Activated naive CD4-positive, alpha-beta T cell treated with anti-CD3 and anti-CD28 coated beads, Interleukin-2, amount 50 U/mL, for 16 hours (primary cell): ENCODE results near the gene TTLL10.
"Not testable (repeated sequence)": the region's sequence is repeated elsewhere in the genome, so short reads cannot be mapped to it uniquely, and the experiment has no call there.

Experiments used
- DNase-seq: peaks from one replicate; pipeline ENCODE4 v3.0.0-alpha.2; 2020

The TTLL10 gene

GRCh38 chr1:1142352-1142751, 31.3 kb upstream of the TTLL10 start:
- not testable (repeated sequence) for DNase-seq

GRCh38 chr1:1142844-1143243, 30.8 kb upstream of the TTLL10 start:
- DNase-seq = no peak

DNA sequence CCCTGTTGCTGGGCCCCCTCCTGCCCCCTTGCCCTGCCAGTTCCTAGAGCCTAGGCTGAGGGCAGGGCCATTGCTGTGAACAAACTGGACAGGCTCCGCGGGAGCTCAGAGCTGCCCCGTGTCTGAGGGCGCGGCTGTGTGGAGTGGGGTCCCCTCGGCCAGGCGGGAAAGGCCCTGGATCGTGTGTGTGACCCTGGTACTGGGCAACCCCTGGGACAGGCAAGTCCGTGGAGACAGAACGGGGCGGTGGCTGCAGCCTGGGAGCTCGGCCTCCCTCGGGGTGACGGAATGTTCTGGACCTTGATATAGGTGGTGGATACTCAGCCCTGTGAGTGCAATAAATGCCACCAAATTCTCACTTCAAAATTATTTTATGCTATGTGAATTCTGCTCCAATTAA, 30.0 kb upstream of the TTLL10 start:
- no peak for DNase-seq

DNA sequence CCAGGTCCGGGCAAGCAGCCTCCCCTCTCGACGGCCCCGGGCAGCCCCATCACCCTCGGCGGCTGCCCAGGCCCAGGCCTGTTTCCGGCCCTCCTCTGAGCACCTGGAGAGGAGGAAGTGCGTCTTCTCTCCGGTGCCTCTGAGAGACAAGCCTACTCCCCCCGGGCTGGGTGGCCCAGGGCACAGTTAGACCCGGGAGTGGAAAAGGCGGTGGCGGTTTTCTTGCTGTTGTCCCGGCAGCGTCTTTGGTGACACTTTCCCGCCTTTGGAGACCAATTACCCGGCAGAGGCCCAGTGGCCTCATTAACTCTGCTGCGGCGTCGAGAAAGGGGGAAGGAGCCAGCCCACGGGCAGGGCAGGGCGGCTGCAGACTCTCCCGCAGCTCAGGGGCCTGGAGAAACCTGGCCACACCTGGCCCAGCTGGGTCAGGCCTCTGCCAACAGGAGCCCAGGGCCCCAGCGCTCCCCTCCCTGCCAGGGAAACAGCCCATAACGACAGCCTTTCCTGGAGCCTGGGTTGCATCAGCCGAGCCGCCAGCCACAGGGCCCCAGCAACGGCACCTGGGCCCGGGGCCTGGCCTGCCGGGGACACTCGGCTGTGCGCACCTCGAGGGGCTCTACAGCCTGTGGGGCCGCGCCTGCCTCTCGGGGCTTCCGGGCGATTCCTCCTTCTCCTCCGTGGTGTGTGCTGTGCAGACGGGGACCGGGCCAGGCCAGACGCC, 29.4 kb upstream of the TTLL10 start:
- peak; percentile 56 for DNase-seq

- DNase-seq = no peak
These were observed 28.7 kb upstream of the TTLL10 start for GRCh38 chr1:1144843-1145546.

GRCh38 chr1:1145547-1145914, 28.1 kb upstream of the TTLL10 start:
- DNase-seq = no peak

DNA sequence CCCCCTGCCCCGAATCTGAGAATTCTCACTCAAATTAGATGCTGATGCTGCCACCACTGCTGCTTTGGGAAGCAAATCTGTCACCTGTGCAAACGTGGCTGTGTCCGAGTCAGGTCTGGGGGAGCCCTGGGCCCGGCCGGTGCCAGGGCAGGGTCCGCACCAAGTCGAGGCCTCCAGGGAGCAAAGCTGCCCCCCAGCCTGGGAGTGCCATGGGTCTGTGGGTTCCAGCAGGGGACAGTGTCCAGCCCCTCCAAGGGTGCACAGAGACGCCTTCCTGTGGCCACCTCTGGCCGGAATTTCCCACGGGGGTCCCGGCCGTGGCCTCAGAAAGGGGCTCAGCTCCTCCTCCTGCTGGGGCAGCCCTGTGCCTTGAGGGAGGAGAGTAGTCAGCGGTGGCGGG, 27.7 kb upstream of the TTLL10 start:
- DNase-seq = no peak

DNA sequence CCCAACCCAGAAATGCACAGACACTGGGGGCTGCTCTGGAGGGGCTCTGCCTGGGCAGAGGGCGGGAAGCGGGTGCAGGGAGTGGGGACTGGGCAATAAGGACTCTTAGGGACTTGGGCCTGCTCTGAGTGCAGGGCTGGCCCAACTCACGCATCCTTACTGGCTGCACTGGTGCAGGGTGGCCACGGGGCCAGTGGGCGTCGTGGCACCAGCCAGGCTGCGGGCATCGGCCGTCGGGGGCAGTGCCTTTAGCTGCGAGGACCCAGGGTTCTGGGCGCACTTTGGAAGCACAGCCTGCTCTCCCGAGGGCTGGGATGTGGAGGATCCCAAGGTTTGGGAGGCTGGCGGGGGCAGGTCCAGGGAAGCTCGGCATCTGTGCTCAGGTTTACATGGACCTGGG, 27.1 kb upstream of the TTLL10 start:
- DNase-seq = no peak

DNA sequence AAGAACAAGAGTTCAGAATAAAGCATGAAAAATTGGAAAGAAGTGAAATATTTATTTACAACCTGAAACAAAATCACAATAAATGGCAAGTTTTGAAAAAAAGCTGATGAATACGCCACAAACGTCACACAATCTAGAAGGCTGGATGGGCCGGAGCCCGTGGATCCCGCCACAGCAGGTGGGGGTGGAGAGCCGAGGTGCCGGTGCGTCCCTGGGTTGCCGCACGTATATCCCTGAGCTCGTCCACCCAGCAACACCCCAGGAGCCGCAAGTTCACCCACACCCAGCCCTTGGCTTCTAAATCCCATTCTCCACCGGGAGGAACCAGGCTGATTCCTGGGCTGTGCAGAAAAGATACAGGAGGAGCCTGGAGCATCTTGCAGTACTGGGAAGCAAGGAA, 25.6 kb upstream of the TTLL10 start:
- DNase-seq = no peak

- no peak for DNase-seq
These were observed 25.1 kb upstream of the TTLL10 start for GRCh38 chr1:1148569-1148968.

DNA sequence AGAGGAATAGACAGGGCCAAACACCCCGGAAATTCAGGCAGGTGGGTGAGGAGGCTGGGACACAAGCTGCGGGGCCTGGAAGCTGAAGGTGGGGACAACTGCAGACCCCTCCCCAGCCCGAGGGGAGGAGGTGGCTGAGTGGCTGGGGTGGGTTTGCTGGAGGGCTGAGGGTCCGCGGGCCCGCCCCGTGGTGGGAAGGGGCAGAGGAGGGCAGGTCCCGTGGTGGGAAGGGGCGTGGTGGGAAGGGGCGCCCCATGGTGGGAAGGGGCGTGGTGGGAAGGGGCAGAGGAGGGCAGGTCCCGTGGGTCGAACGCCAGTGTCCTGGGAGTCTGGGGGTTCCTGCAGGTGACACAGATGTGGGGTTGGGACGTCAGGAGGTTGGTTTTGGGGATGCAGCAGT, 24.3 kb upstream of the TTLL10 start:
- no peak for DNase-seq

GRCh38 chr1:1150100-1150499, 23.6 kb upstream of the TTLL10 start:
- DNase-seq = no peak

- no peak for DNase-seq
These were observed 22.4 kb upstream of the TTLL10 start for GRCh38 chr1:1151306-1151705.

GRCh38 chr1:1152431-1152830, 21.2 kb upstream of the TTLL10 start:
- DNase-seq = not testable (repeated sequence)

DNA sequence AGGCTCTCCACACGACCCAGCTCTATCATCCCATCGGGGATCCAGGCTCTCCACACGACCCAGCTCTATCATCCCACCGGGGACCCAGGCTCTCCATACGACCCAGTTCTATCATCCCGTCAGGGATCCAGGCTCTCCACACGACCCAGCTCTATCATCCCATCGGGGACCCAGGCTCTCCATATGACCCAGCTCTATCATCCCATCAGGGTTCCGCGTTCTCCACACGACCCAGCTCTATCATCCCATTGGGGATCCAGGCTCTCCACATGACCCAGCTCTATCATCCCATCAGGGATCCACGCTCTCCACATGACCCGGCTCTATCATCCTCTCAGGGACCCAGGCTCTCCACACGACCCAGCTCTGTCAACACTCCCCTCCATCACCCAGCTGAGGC, 20.5 kb upstream of the TTLL10 start:
- not testable (repeated sequence) for DNase-seq

DNA sequence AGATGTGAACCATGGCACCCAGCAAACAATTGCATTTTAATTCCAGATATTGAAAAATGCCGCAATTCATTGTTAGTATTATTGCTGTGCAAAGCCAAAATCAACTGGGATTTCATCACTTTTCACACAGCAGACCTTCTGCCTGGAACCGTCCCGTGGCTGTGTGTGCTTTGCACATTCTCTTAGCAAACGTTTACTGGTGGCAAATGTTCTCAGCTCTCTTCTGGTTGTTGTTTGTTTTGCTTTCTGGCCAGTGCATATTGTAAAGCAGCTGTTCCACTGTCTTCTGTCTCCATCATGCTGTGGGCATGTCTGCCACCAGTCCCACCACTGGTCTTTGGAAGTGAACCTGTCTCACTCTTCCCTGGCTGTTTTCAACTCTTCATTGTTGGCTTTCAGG, 19.8 kb upstream of the TTLL10 start:
- DNase-seq = no peak

DNA sequence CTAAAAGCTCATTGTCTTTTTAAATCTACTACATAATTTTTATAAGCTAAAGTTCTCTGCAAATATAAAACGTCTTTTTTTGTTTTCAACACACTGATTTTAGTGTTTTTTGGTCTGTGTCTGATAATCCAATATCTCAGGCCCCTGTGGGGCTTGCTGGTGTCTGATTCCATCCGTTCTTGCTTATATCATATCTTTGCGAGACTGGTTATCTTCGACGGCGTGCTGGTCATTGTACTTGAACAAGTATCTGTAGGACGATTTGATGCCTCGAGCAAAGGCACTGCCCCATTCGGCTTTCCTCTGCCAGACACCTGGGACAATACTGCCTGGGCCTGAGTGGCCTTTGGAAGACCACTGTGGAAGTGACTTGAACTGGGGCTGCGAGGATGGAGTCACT, 18.4 kb upstream of the TTLL10 start:
- no peak for DNase-seq

DNA sequence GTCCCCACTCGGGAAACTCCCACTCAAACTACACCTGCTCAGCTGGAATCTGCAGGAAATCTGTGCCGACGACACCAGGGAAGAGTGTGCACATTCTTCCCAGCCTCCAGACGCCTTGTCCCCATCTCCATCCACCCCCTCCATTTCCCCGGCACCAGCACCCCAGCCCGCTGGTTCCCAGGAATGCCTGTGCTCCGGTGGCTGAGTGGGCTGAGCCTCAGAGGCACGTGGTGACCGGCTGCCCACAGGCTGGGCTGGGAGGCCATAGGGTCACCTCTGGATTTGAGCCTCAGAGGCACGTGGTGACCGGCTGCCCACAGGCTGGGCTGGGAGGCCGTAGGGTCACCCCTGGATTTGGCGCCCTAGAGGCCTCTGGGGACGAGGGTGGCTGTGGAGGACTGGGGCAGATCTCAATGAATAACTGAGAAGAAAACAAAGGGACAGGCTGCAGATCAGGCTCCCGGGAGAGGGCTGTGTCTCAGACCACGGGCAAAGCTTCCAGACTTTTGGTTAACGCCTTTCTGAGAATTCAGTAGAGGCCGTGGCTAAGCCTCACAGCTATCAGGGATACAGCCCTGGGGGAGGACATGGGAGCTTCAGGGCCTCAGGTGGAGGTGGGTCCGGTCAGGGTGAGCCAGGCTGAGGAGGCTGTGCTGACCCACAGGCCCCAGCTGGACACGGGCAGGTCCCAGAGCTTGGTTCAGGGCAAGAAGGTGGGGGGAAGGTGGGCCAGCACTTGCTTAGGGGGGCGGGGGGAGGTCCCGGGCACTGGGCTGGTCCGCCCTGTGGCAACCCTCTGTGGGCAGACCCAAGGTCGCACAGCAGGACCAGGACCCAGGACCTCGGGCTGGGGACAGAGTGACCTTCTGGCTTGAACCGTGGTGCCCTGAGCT, 17.3 kb upstream of the TTLL10 start:
- DNase-seq = no peak

GRCh38 chr1:1157033-1157365, 16.7 kb upstream of the TTLL10 start:
- DNase-seq = no peak

GRCh38 chr1:1157426-1157913, 16.2 kb upstream of the TTLL10 start:
- DNase-seq = peak; percentile 45

- DNase-seq = peak; percentile 29
These were observed 15.6 kb upstream of the TTLL10 start for GRCh38 chr1:1157914-1158710.

GRCh38 chr1:1160281-1160930, 13.3 kb upstream of the TTLL10 start:
- DNase-seq = no peak
